ENCODE results near the gene DMD. TPM values are rescaled to one million over a fixed set of nuclear protein-coding genes. Genes with fewer than 3 reads are reported as not detected.

DMD gene
- total RNA-seq, 1 donor = 32.4 TPM

GRCh38 chrX:31523884-31524536, 1687.3 kb downstream of the DMD start:
- no peak for DNase-seq (ENCODE audit: low read depth)
- H3K4me3 ChIP-seq (ENCODE audit: low read depth, low read length) = no peak overlapping the region
- no peak for TF ChIP-seq CTCF (IDR thresholded peaks at IDR 0.05; ENCODE audit: insufficient read depth, low read depth, low read length)

- no peak for TF ChIP-seq CTCF (IDR thresholded peaks at IDR 0.05; ENCODE audit: insufficient read depth, low read depth, low read length)
- no peak for DNase-seq (ENCODE audit: low read depth)
- H3K4me3 ChIP-seq (ENCODE audit: low read depth, low read length) = no peak overlapping the region
Observed at GRCh38 chrX:31522760-31523159, 1688.6 kb downstream of the DMD start.

- H3K4me3 ChIP-seq (ENCODE audit: low read depth, low read length) = no peak overlapping the region
- no peak for DNase-seq (ENCODE audit: low read depth)
- TF ChIP-seq CTCF (IDR thresholded peaks at IDR 0.05; ENCODE audit: insufficient read depth, low read depth, low read length) = no peak
Observed at GRCh38 chrX:31521941-31522340, 1689.4 kb downstream of the DMD start.

- no peak for DNase-seq (ENCODE audit: low read depth)
- TF ChIP-seq CTCF (IDR thresholded peaks at IDR 0.05; ENCODE audit: insufficient read depth, low read depth, low read length) = no peak
- no peak overlapping the region for H3K4me3 ChIP-seq (ENCODE audit: low read depth, low read length)
Observed at GRCh38 chrX:31516527-31516926, 1694.8 kb downstream of the DMD start.

GRCh38 chrX:31508338-31508737, 1703.0 kb downstream of the DMD start:
- TF ChIP-seq CTCF (IDR thresholded peaks at IDR 0.05; ENCODE audit: insufficient read depth, low read depth, low read length) = no peak
- peak; percentile 57 for DNase-seq (ENCODE audit: low read depth)

GRCh38 chrX:31506928-31507327, 1704.4 kb downstream of the DMD start:
- TF ChIP-seq CTCF (IDR thresholded peaks at IDR 0.05; ENCODE audit: insufficient read depth, low read depth, low read length) = no peak
- no peak overlapping the region for H3K4me3 ChIP-seq (ENCODE audit: low read depth, low read length)
- no peak for DNase-seq (ENCODE audit: low read depth)

More at GRCh38 chrX:31508338-31508737, 1703.0 kb downstream of the DMD start:
- no peak overlapping the region for H3K4me3 ChIP-seq (ENCODE audit: low read depth, low read length)

GRCh38 chrX:31506360-31506759, 1705.0 kb downstream of the DMD start:
- no peak for DNase-seq (ENCODE audit: low read depth)
- no peak overlapping the region for H3K4me3 ChIP-seq (ENCODE audit: low read depth, low read length)
- no peak for TF ChIP-seq CTCF (IDR thresholded peaks at IDR 0.05; ENCODE audit: insufficient read depth, low read depth, low read length)
